ENCODE data around the gene MCOLN1. TPM values are rescaled to one million over a fixed set of nuclear protein-coding genes. Genes with fewer than 3 reads are reported as not detected.

Gene MCOLN1
- total RNA-seq, 1 experiment from 2014 or later, result 16.2 TPM

- Histone ChIP-seq H3K4me1 (no peaks in the 10 kb centered on the region), H3K4me3 (ENCODE audit: low read depth, low read length) (no peak overlapping the region), H3K36me3 (ENCODE audit: control insufficient read depth, insufficient read depth, low read length) (no peaks in the 10 kb centered on the region), H3K9me3 (no peaks in the 10 kb centered on the region), H3K27me3 (replicated peaks; ENCODE audit: control insufficient read depth, insufficient read depth, low read length) (no peaks in the 10 kb centered on the region)
- H3K4me1 Mint-ChIP-seq (ENCODE audit: low read depth, unreplicated experiment), result no peaks in the 10 kb centered on the region
- intact Hi-C loops (cut with micrococcal nuclease; ENCODE audit: unreplicated experiment), result no loop called here
- BruUV-seq (replicated peaks), result no TSS peak
- no peaks in the 10 kb centered on the region for H3K9me3 Mint-ChIP-seq (ENCODE audit: unreplicated experiment)
- no peak overlapping the region for H3K27ac Mint-ChIP-seq (ENCODE audit: unreplicated experiment)
- no peak for DNase-seq
- peaks cover 10% of the 10 kb centered on the region for H3K36me3 Mint-ChIP-seq (ENCODE audit: insufficient read depth, unreplicated experiment)
- H3K4me3 Mint-ChIP-seq (ENCODE audit: unreplicated experiment), result no peak overlapping the region
- no peak for TF ChIP-seq CTCF (IDR thresholded peaks at IDR 0.05; ENCODE audit: insufficient read depth in 1 of 2, low read depth in 1 of 2, low read length in 1 of 2, severe bottlenecking in 1 of 2, unreplicated experiment in 1 of 2)
- CTCF ChIA-PET, result interaction anchor here (0.7 kb wide), 1 partner anchor 10 kb away, joined by 3 read pairs; no protein-coding TSS in a partner anchor
- no peaks in the 10 kb centered on the region for H3K27me3 Mint-ChIP-seq (ENCODE audit: insufficient read depth, unreplicated experiment)
- POLR2A ChIA-PET, result interaction anchor here (0.8 kb wide), 1 partner anchor 17 kb away, joined by 9 read pairs; no protein-coding TSS in a partner anchor
Measured at GRCh38 chr19:7505288-7505681, 17.1 kb upstream of the MCOLN1 start.

- no peaks in the 10 kb centered on the region for H3K4me1 ChIP-seq
- Mint-ChIP-seq H3K36me3 (ENCODE audit: insufficient read depth, unreplicated experiment) (peaks cover 10% of the 10 kb centered on the region), H3K27ac (ENCODE audit: unreplicated experiment) (no peak overlapping the region), H3K4me3 (ENCODE audit: unreplicated experiment) (peak overlapping the region; percentile 54), H3K9me3 (ENCODE audit: unreplicated experiment) (no peaks in the 10 kb centered on the region), H3K27me3 (ENCODE audit: insufficient read depth, unreplicated experiment) (no peaks in the 10 kb centered on the region), H3K4me1 (ENCODE audit: low read depth, unreplicated experiment) (no peaks in the 10 kb centered on the region)
- H3K27me3 ChIP-seq (replicated peaks; ENCODE audit: control insufficient read depth, insufficient read depth, low read length), result no peaks in the 10 kb centered on the region
- no TSS peak for BruUV-seq (replicated peaks)
- intact Hi-C loops (cut with micrococcal nuclease; ENCODE audit: unreplicated experiment), result no loop called here
- TF ChIP-seq CTCF (IDR thresholded peaks at IDR 0.05; ENCODE audit: insufficient read depth in 1 of 2, low read depth in 1 of 2, low read length in 1 of 2, severe bottlenecking in 1 of 2, unreplicated experiment in 1 of 2), result no peak
- ChIA-PET POLR2A (interaction anchor here (0.6 to 0.8 kb wide), 3 partner anchors 10 to 17 kb away, joined by 3 to 9 read pairs (median 3); partner anchors contain the start of gene ZNF358), CTCF (interaction anchor here (0.6 to 0.7 kb wide), 2 partner anchors 11 to 249 kb away, joined by 3 read pairs; no protein-coding TSS in a partner anchor)
- H3K9me3 ChIP-seq, result no peaks in the 10 kb centered on the region
- no peaks in the 10 kb centered on the region for H3K36me3 ChIP-seq (ENCODE audit: control insufficient read depth, insufficient read depth, low read length)
- DNase-seq, result peak in 1 of 2 experiments; percentile 32
- H3K4me3 ChIP-seq (ENCODE audit: low read depth, low read length), result peak overlapping the region; percentile 2; the same call in 1 of the 2 replicates
Measured at GRCh38 chr19:7505682-7506384, 16.6 kb upstream of the MCOLN1 start.

DNA sequence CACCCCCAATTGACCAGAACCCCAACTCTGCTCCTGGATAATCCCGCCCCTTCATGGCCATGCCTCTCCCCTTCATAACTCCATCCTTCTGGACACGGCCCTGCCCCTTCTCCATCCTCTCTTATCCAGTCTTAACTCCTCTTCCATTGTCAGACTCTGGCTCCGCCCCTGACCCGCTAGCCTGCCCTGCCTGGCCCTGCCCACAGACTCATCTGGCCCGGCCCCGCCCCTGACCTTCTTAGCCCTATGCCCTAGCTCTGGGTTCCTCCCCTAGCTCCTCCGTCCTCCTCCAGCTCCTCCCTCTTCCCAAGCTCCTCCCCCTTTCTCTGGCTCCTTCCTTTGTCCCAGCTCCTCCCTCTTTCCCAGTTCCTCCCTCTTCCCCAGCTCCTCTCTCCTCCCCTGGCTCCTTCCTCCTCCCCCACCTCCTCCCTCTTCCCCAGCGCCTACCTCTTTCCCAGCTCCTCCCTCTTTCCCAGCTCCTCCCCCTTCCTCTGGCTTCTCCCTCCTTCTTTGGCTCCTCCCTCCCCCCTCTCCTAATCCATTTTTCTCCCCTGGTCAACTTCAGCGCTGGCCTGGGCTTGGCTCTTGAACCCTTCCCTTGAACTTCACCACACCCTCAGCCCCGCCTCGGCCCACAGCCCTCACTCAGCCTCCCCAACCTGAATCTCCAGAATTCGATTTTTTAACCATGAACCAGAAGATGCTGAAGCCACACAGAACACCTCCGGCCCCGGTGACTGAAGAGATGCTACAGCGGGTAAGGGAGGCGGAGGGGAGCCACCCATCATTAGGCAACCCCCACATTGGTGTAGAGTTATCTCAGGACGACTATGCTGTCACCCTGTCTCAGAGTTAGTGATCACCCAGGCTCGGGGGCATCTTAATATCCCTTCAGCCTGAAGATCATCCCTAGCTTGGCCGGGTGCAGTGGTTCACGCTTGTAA, 15.8 kb upstream of the MCOLN1 start:
- H3K4me3 ChIP-seq (ENCODE audit: low read depth, low read length), result no peak overlapping the region
- no peaks in the 10 kb centered on the region for H3K9me3 ChIP-seq
- no peaks in the 10 kb centered on the region for H3K9me3 Mint-ChIP-seq (ENCODE audit: unreplicated experiment)
- peak; percentile 63 to 87 for DNase-seq
- intact Hi-C loops (cut with micrococcal nuclease; ENCODE audit: unreplicated experiment), result no loop called here
- no TSS peak for BruUV-seq (replicated peaks)
- peak overlapping the region; percentile 54 for H3K4me3 Mint-ChIP-seq (ENCODE audit: unreplicated experiment)
- H3K27me3 ChIP-seq (replicated peaks; ENCODE audit: control insufficient read depth, insufficient read depth, low read length), result no peaks in the 10 kb centered on the region
- TF ChIP-seq CTCF (IDR thresholded peaks at IDR 0.05; ENCODE audit: insufficient read depth in 1 of 2, low read depth in 1 of 2, low read length in 1 of 2, severe bottlenecking in 1 of 2, unreplicated experiment in 1 of 2), result no peak
- H3K36me3 Mint-ChIP-seq (ENCODE audit: insufficient read depth, unreplicated experiment), result peaks cover 10% of the 10 kb centered on the region
- POLR2A ChIA-PET, result interaction anchor here (0.6 to 0.7 kb wide), 3 partner anchors 10 to 17 kb away, joined by 3 read pairs; partner anchors contain the start of gene ZNF358
- H3K36me3 ChIP-seq (ENCODE audit: control insufficient read depth, insufficient read depth, low read length), result no peaks in the 10 kb centered on the region
- no peaks in the 10 kb centered on the region for H3K4me1 ChIP-seq
- no peaks in the 10 kb centered on the region for H3K27me3 Mint-ChIP-seq (ENCODE audit: insufficient read depth, unreplicated experiment)
- no peaks in the 10 kb centered on the region for H3K4me1 Mint-ChIP-seq (ENCODE audit: low read depth, unreplicated experiment)
- CTCF ChIA-PET, result interaction anchor here (0.6 kb wide), 1 partner anchor 249 kb away, joined by 3 read pairs; no protein-coding TSS in a partner anchor
- no peak overlapping the region for H3K27ac Mint-ChIP-seq (ENCODE audit: unreplicated experiment)

Measured in Caco-2 (cell line).